HG03103 (cell line): ENCODE data around the gene GRHL1.
A peak's percentile ranks its signal among the peaks of the same experiment; 100 is the strongest.

Experiments used
- ATAC-seq: cut with Tn5 transposase; IDR thresholded peaks from one replicate; pipeline ENCODE4 v1.9.1; 2021; ENCODE audit warnings: low read depth; ENCODE audit not compliant: unreplicated experiment

Gene GRHL1

GRCh38 chr2:9946818-9947217 is 4.7 kb upstream of the GRHL1 start:
- ATAC-seq = no peak

- no peak for ATAC-seq
Measured at GRCh38 chr2:9948721-9949120, 2.8 kb upstream of the GRHL1 start.

- ATAC-seq = no peak
Measured at GRCh38 chr2:9949239-9949991, 2.1 kb upstream of the GRHL1 start.

GRCh38 chr2:9949992-9950520 is 1.4 kb upstream of the GRHL1 start:
- ATAC-seq = no peak

- peak; percentile 24 for ATAC-seq
Measured at GRCh38 chr2:9950521-9951271, 797 bp upstream of the GRHL1 start.

- ATAC-seq = no peak
Measured at GRCh38 chr2:9951272-9951521, 296 bp upstream of the GRHL1 start.

GRCh38 chr2:9952286-9952737 is 819 bp downstream of the GRHL1 start:
- ATAC-seq = no peak

GRCh38 chr2:9952856-9953503 is 1.5 kb downstream of the GRHL1 start:
- ATAC-seq = no peak

- ATAC-seq = no peak
Measured at GRCh38 chr2:9954136-9954535, 2.6 kb downstream of the GRHL1 start.

- no peak for ATAC-seq
Measured at GRCh38 chr2:9958057-9958456, 6.6 kb downstream of the GRHL1 start.

GRCh38 chr2:9959262-9959661 is 7.8 kb downstream of the GRHL1 start:
- no peak for ATAC-seq

GRCh38 chr2:9961013-9961412 is 9.5 kb downstream of the GRHL1 start:
- no peak for ATAC-seq

GRCh38 chr2:9964334-9964980 is 13.0 kb downstream of the GRHL1 start:
- no peak for ATAC-seq

GRCh38 chr2:9965119-9965822 is 13.8 kb downstream of the GRHL1 start:
- ATAC-seq = no peak

GRCh38 chr2:9966491-9967022 is 15.1 kb downstream of the GRHL1 start:
- ATAC-seq = no peak

- no peak for ATAC-seq
Measured at GRCh38 chr2:9967053-9967775, 15.7 kb downstream of the GRHL1 start.

- no peak for ATAC-seq
Measured at GRCh38 chr2:9968553-9969497, 17.3 kb downstream of the GRHL1 start.
